GM06990 (cell line): Measurements from ENCODE around the gene CRMP1.
"Not testable (repeated sequence)": the region's sequence is repeated elsewhere in the genome, so short reads cannot be mapped to it uniquely, and the experiment has no call there.

Experiments used
- DNase-seq: peaks from one replicate; pipeline ENCODE4 v3.0.0-alpha.2; 2011; ENCODE audit not compliant: insufficient read length; ENCODE audit errors: extremely low read depth
- H3K27me3 ChIP-seq: replicated peaks from 2 replicates; pipeline ENCODE4 v1.6.0; 2011; ENCODE audit warnings: low read length; ENCODE audit not compliant: control insufficient read depth, insufficient read depth
- H3K36me3 ChIP-seq: 2 replicates; pipeline ENCODE4 v1.5.1; 2011; ENCODE audit warnings: low read length; ENCODE audit not compliant: control insufficient read depth, insufficient read depth
- H3K4me3 ChIP-seq: replicated peaks from 2 replicates; pipeline ENCODE4 v1.5.1; 2011; ENCODE audit warnings: low read depth, mild to moderate bottlenecking, control low read depth, low read length
- CTCF ChIP-seq: IDR thresholded peaks from 2 replicates; pipeline ENCODE4 v1.5.1; 2011; ENCODE audit warnings: low read length, control low read depth, mild to moderate bottlenecking, inconsistent platforms; ENCODE audit not compliant: insufficient read depth, poor library complexity, severe bottlenecking

The CRMP1 gene

GRCh38 chr4:5857199-5857598 lies 35.7 kb downstream of the CRMP1 start:
- no peaks in the 10 kb centered on the region; the same call in 1 of the 2 replicates for H3K27me3 ChIP-seq
- H3K36me3 ChIP-seq, result no peaks in the 10 kb centered on the region
- no peak for TF ChIP-seq CTCF

GRCh38 chr4:5856362-5856761 lies 36.5 kb downstream of the CRMP1 start:
- not testable (repeated sequence) for DNase-seq, H3K36me3 ChIP-seq, H3K27me3 ChIP-seq

More at GRCh38 chr4:5857199-5857598, 35.7 kb downstream of the CRMP1 start:
- H3K4me3 ChIP-seq, result no peak overlapping the region
- no peak for DNase-seq

GRCh38 chr4:5854929-5855328 lies 38.0 kb downstream of the CRMP1 start:
- H3K4me3 ChIP-seq, result no peak overlapping the region
- TF ChIP-seq CTCF, result no peak
- H3K36me3 ChIP-seq, result no peaks in the 10 kb centered on the region
- DNase-seq, result no peak
- no peaks in the 10 kb centered on the region for H3K27me3 ChIP-seq

More at GRCh38 chr4:5856362-5856761, 36.5 kb downstream of the CRMP1 start:
- H3K4me3 ChIP-seq, result not testable (repeated sequence)

GRCh38 chr4:5852523-5853202 lies 40.2 kb downstream of the CRMP1 start:
- TF ChIP-seq CTCF, result no peak
- Histone ChIP-seq H3K27me3 (no peaks in the 10 kb centered on the region), H3K4me3 (no peak overlapping the region), H3K36me3 (no peaks in the 10 kb centered on the region)
- no peak for DNase-seq

GRCh38 chr4:5851637-5852301 lies 41.1 kb downstream of the CRMP1 start:
- no peak overlapping the region for H3K4me3 ChIP-seq
- TF ChIP-seq CTCF, result no peak
- H3K36me3 ChIP-seq, result no peaks in the 10 kb centered on the region
- no peak for DNase-seq
- no peaks in the 10 kb centered on the region for H3K27me3 ChIP-seq

GRCh38 chr4:5845035-5845905 lies 47.6 kb downstream of the CRMP1 start:
- no peak for TF ChIP-seq CTCF
- Histone ChIP-seq H3K27me3 (no peaks in the 10 kb centered on the region; the same call in 1 of the 2 replicates), H3K36me3 (no peaks in the 10 kb centered on the region), H3K4me3 (no peak overlapping the region)
- no peak for DNase-seq
